Glutamatergic neuron (in vitro differentiated cells): Measurements from ENCODE around the gene MRPS23. TPM values are rescaled to one million over a fixed set of nuclear protein-coding genes. Genes with fewer than 3 reads are reported as not detected.

ENCODE experiments used
- DNase-seq: peaks from one replicate; pipeline ENCODE4 v3.0.0; 2022
- H3K27ac Mint-ChIP-seq: one replicate; pipeline ENCODE4 v1.8.0; 2020; ENCODE audit warnings: mild to moderate bottlenecking, mixed read lengths, inconsistent platforms; ENCODE audit not compliant: unreplicated experiment
- H3K27me3 Mint-ChIP-seq: one replicate; pipeline ENCODE4 v1.8.0; 2020; ENCODE audit warnings: mild to moderate bottlenecking, moderate library complexity, mixed read lengths, inconsistent platforms; ENCODE audit not compliant: unreplicated experiment
- H3K36me3 Mint-ChIP-seq: one replicate; pipeline ENCODE4 v1.8.0; 2020; ENCODE audit warnings: mild to moderate bottlenecking, mixed read lengths, inconsistent platforms; ENCODE audit not compliant: unreplicated experiment
- H3K4me1 Mint-ChIP-seq: one replicate; pipeline ENCODE4 v1.8.0; 2020; ENCODE audit warnings: mild to moderate bottlenecking, low read depth, mixed read lengths, inconsistent platforms; ENCODE audit not compliant: unreplicated experiment
- H3K4me3 Mint-ChIP-seq: one replicate; pipeline ENCODE4 v1.8.0; 2020; ENCODE audit warnings: mild to moderate bottlenecking, mixed read lengths, inconsistent platforms; ENCODE audit not compliant: unreplicated experiment
- H3K9me3 Mint-ChIP-seq: one replicate; pipeline ENCODE4 v1.8.0; 2020; ENCODE audit warnings: mild to moderate bottlenecking, moderate library complexity, mixed read lengths, inconsistent platforms; ENCODE audit not compliant: unreplicated experiment
- total RNA-seq: library from RNA; stranded (reverse); fragmentation: NEBNext Ultra II Directional; extraction: Animal tissue kit (Norgen Biotek cat#: 25700); gene quantifications from one replicate; pipeline ENCODE4 v1.2.1, GENCODE V29; 2021; ENCODE audit not compliant: unreplicated experiment
- TF ChIP-seq, protein P1 (sequence below): fragments of 200-600 bp; sonication (generic); IDR thresholded peaks from one replicate; pipeline ENCODE4 v1.5.0; 2021; ENCODE audit not compliant: partially characterized antibody, unreplicated experiment

Gene MRPS23
- total RNA-seq, 1 donor from 2014 or later = 50.0 TPM

DNA sequence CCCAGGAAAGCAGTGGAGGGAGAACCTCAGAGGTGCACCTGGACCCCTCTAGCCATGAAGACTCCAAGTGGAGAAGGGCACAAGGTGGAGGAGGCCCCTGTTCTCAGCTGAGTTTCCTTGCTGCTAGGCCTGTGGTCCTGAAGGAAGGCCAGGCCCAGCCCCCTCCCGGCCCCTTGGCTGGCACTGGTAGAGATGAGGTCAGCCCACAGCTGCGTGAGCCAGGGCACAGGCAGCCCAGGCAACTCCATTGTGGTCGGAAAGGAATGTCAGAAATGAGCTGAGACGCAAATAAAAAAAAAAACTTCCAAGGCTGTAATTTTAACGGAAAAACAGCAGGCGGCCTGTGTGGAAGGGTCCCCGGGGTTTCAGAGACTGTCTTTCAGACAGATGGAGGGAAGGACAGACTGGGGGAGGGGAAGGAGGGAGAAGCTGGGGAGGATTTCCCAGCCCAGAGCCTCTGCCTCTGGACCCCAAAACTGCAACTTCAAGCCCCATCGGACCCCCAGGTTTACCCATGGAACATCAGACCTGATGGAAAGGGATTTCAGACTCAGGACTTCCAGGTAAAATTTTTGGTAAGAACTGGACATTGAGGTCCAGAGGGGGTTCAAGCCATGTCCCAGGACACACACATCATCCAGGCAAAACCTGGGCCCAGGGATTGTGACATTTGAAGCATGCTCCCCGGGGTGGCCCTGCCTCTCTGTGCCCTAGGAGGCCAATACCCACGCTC, 25.6 kb upstream of the MRPS23 start:
- peak; percentile 70 for DNase-seq
- Mint-ChIP-seq H3K36me3 (no peaks in the 10 kb centered on the region), H3K9me3 (peaks cover 16% of the 10 kb centered on the region), H3K4me1 (peaks cover 47% of the 10 kb centered on the region), H3K4me3 (peak overlapping the region; percentile 76), H3K27ac (peak overlapping the region; percentile 93), H3K27me3 (peaks cover 6% of the 10 kb centered on the region)
- TF ChIP-seq, protein P1, sequence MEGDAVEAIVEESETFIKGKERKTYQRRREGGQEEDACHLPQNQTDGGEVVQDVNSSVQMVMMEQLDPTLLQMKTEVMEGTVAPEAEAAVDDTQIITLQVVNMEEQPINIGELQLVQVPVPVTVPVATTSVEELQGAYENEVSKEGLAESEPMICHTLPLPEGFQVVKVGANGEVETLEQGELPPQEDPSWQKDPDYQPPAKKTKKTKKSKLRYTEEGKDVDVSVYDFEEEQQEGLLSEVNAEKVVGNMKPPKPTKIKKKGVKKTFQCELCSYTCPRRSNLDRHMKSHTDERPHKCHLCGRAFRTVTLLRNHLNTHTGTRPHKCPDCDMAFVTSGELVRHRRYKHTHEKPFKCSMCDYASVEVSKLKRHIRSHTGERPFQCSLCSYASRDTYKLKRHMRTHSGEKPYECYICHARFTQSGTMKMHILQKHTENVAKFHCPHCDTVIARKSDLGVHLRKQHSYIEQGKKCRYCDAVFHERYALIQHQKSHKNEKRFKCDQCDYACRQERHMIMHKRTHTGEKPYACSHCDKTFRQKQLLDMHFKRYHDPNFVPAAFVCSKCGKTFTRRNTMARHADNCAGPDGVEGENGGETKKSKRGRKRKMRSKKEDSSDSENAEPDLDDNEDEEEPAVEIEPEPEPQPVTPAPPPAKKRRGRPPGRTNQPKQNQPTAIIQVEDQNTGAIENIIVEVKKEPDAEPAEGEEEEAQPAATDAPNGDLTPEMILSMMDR = peak; percentile 65

DNA sequence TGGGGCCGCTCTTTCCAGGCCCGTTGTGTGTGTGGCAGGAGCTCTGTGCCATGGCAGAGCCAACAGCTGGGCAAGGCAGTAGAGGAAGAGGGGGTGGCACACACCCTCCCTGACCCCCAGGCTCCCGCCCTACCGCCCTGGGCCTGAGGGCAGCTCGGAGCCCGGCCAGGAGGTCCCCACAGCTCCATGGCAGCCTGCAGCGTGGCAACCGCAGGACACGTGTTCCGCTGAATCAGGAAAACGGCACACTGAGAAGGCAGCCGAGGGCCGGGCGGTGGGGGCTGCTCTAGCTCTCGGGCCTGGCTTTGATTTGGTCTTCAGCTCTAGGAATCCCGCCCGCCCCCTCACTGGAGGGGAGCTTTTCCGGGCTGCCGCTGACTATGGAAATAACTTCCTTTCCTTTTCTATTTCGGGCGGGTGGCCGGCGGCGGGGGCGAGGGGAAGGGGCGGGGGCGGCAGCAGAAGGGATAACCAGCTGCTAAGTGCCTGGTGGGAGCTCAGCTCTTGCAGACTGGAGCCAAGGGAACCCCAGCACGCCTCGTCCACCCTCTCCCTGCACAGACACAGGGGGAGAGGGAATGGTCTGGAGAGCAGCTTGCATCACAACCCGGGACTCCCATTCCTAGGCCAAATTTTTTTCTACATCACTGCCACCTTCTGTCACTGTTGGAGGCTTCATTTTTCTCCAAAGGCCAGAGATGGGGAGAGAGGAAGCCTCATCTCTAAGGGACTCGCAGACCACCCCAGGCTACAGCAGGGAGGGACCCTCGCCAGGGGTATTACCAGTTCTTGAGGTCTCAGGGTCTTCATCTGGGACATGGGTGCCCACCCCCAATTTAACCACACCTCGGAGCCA, 24.8 kb upstream of the MRPS23 start:
- DNase-seq = peak; percentile 84
- Mint-ChIP-seq H3K27me3 (peaks cover 6% of the 10 kb centered on the region), H3K36me3 (no peaks in the 10 kb centered on the region), H3K9me3 (peaks cover 12% of the 10 kb centered on the region), H3K27ac (peak overlapping the region; percentile 96), H3K4me1 (peaks cover 52% of the 10 kb centered on the region), H3K4me3 (peak overlapping the region; percentile 76)
- TF ChIP-seq, protein P1 = no peak

DNA sequence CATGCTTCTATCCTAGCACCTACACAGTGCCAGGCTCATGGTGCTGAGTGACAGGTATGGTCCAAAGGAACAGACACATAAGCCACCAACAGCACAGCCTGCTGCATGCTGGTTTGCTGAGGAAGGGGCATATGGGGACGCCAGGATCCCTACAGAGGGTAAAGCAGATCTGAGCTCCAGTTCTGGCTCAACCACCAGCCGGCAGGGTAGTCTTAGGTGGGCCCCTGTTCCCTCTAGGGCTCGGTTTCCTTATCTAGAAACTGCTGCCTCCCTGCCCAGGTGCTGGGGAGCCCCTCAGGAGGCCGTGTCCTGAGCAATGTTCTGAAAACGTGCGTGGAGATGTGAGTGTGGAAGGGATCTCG, 24.2 kb upstream of the MRPS23 start:
- Mint-ChIP-seq H3K4me3 (peak overlapping the region; percentile 75), H3K9me3 (peaks cover 12% of the 10 kb centered on the region), H3K27ac (peak overlapping the region; percentile 96), H3K4me1 (peaks cover 50% of the 10 kb centered on the region), H3K27me3 (peaks cover 6% of the 10 kb centered on the region), H3K36me3 (no peaks in the 10 kb centered on the region)
- TF ChIP-seq, protein P1 = no peak
- DNase-seq = no peak

DNA sequence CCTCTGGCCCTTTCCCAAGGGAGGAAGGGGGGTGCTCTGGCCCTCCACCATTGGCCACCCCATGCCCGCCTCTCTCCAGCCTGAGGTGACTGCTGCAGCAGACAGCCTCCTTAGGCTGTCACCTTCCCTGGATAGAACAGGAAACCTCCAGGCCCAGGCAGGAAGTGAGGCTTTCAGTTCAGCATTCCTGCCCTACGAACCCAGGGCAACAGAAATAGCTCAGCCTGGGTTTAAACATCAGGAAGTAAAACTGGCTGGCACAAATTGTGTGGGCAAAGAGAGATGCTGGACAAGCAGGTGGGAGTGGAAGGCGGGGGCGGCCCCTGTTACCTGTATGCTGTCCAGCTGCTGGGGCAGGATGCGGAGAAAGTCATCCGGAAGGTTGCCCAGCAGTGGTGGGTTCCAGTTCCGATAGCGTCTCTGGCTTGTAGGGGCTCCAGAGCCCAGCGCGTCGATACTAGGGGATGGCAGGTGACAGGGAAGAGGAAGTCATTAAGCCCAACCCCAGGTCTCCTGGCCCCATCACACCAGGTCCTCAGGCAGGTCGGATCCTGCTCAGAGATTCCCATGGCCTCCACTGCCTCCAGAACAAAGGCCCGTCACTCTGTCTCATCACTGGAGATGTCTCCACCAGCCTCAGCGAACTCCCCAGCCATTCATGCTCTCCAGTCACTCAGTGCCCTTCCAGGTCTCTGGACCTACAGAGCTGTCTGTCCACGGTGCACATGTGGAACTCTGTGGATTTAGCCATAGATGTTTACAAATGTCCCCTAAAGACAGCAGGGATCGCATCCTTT, 23.6 kb upstream of the MRPS23 start:
- peak overlapping the region; percentile 96 for H3K27ac Mint-ChIP-seq
- peaks cover 12% of the 10 kb centered on the region for H3K9me3 Mint-ChIP-seq
- H3K4me3 Mint-ChIP-seq = peak overlapping the region; percentile 75
- no peaks in the 10 kb centered on the region for H3K36me3 Mint-ChIP-seq
- H3K4me1 Mint-ChIP-seq = peaks cover 51% of the 10 kb centered on the region
- DNase-seq = no peak
- peaks cover 6% of the 10 kb centered on the region for H3K27me3 Mint-ChIP-seq
- TF ChIP-seq, protein P1 = no peak
